NCI-H2196 treated with DMSO at 0.1 percent for 48 hours (cell line): ENCODE data around the gene TMEM163.
"Not testable (repeated sequence)": the region's sequence is repeated elsewhere in the genome, so short reads cannot be mapped to it uniquely, and the experiment has no call there.

Experiments used
- DNase-seq: peaks from one replicate; lab custom pipeline; 2025; ENCODE audit not compliant: unreplicated experiment; lab: John Stamatoyannopoulos, UW

The TMEM163 gene

GRCh38 chr2:134723742-134724141 lies 4.9 kb upstream of the TMEM163 start:
- DNase-seq = not testable (repeated sequence)

GRCh38 chr2:134722728-134723127 lies 3.9 kb upstream of the TMEM163 start:
- DNase-seq = no peak

GRCh38 chr2:134721596-134721995 lies 2.8 kb upstream of the TMEM163 start:
- no peak for DNase-seq

- no peak for DNase-seq
These were observed 580 bp downstream of the TMEM163 start for GRCh38 chr2:134718023-134718816.

- DNase-seq = no peak
These were observed 1.3 kb downstream of the TMEM163 start for GRCh38 chr2:134717286-134718022.

- no peak for DNase-seq
These were observed 2.0 kb downstream of the TMEM163 start for GRCh38 chr2:134716721-134717243.

- no peak for DNase-seq
These were observed 2.7 kb downstream of the TMEM163 start for GRCh38 chr2:134715932-134716643.

GRCh38 chr2:134714228-134714627 lies 4.6 kb downstream of the TMEM163 start:
- no peak for DNase-seq

- no peak for DNase-seq
These were observed 5.2 kb downstream of the TMEM163 start for GRCh38 chr2:134713606-134714005.

- DNase-seq = no peak
These were observed 5.6 kb downstream of the TMEM163 start for GRCh38 chr2:134713176-134713575.

GRCh38 chr2:134712736-134713135 lies 6.1 kb downstream of the TMEM163 start:
- DNase-seq = no peak

- no peak for DNase-seq
These were observed 6.5 kb downstream of the TMEM163 start for GRCh38 chr2:134712299-134712698.

GRCh38 chr2:134711692-134712091 lies 7.1 kb downstream of the TMEM163 start:
- no peak for DNase-seq

GRCh38 chr2:134707330-134707676 lies 11.5 kb downstream of the TMEM163 start:
- DNase-seq = no peak

- no peak for DNase-seq
These were observed 12.0 kb downstream of the TMEM163 start for GRCh38 chr2:134706587-134707329.

- no peak for DNase-seq
These were observed 12.8 kb downstream of the TMEM163 start for GRCh38 chr2:134705861-134706586.

- DNase-seq = no peak
These were observed 14.6 kb downstream of the TMEM163 start for GRCh38 chr2:134704173-134704572.

GRCh38 chr2:134703426-134703825 lies 15.4 kb downstream of the TMEM163 start:
- DNase-seq = no peak

GRCh38 chr2:134700730-134701129 lies 18.1 kb downstream of the TMEM163 start:
- DNase-seq = no peak

- no peak for DNase-seq
These were observed 24.4 kb downstream of the TMEM163 start for GRCh38 chr2:134694411-134694810.
